ENCODE measurements around the gene RACGAP1. TPM values are rescaled to one million over a fixed set of nuclear protein-coding genes. Genes with fewer than 3 reads are reported as not detected.

The RACGAP1 gene
- total and polyA plus RNA-seq, 2 of the 8 experiments (the other 6 are each of a cell fraction or from before 2014, with no cell fraction given) = 18.0 to 66.3 TPM

- ChIA-PET CTCF (ENCODE audit: partially characterized antibody) (interaction anchor here (0.6 to 5.1 kb wide), 15 partner anchors 10 to 170 kb away, joined by 3 to 37 read pairs (median 3); partner anchors contain the start of genes AQP2 and BCDIN3D), POLR2A (ENCODE audit: partially characterized antibody) (interaction anchor here (0.8 to 1.5 kb wide), 2 partner anchors 145 to 298 kb away, joined by 3 to 5 read pairs; partner anchors contain the start of gene SMARCD1)
- DNase-seq (ENCODE audit: low read depth in 1 of 2, low spot score in 2 of 2) (no peak), FAIRE-seq (no peak)
- TF ChIP-seq CBX5 (IDR thresholded peaks at IDR 0.05; ENCODE audit: low read depth, low read length) (no peak), NANOG (IDR thresholded peaks at IDR 0.05; ENCODE audit: insufficient read depth, low read depth, low read length, poor library complexity, severe bottlenecking) (no peak), EZH2 (IDR thresholded peaks at IDR 0.05; ENCODE audit: low read depth, low read length, severe bottlenecking) (no peak), SUZ12 (IDR thresholded peaks at IDR 0.05; ENCODE audit: low read length) (no peak), RFX5 (IDR thresholded peaks at IDR 0.05; ENCODE audit: borderline replicate concordance, low read depth, low read length) (no peak)
- Histone ChIP-seq H3K23ac (ENCODE audit: insufficient read length) (no peak overlapping the region), H3K79me1 (ENCODE audit: low read depth, low read length) (no peaks in the 10 kb centered on the region), H2AFZ (ENCODE audit: low read length) (no peak overlapping the region), H3K36me3 (ENCODE audit: control insufficient read depth in 2 of 4, insufficient read depth in 4 of 4, low read length in 3 of 4) (no peaks in the 10 kb centered on the region), H2BK20ac (ENCODE audit: low read length) (no peak overlapping the region), H4K91ac (replicated peaks; ENCODE audit: insufficient read length, low read length) (no peak overlapping the region), H2BK15ac (ENCODE audit: low read length) (no peak overlapping the region), H2AK5ac (ENCODE audit: low read depth, low read length) (no peak overlapping the region), H3K27ac (ENCODE audit: low read depth, low read length) (no peak overlapping the region), H2BK120ac (replicated peaks; ENCODE audit: low read depth, low read length) (no peak overlapping the region), H2BK5ac (ENCODE audit: low read depth, low read length) (no peak overlapping the region), H2BK12ac (ENCODE audit: low read depth, low read length) (no peak overlapping the region), H3K4me3 (ENCODE audit: extremely low read depth in 1 of 4, insufficient read depth in 2 of 4, low read depth in 3 of 4, low read length in 4 of 4) (no peak overlapping the region), H3K9ac (replicated peaks in 1 of 4; ENCODE audit: extremely low read depth in 1 of 4, low read depth in 3 of 4, low read length in 3 of 4) (no peak overlapping the region), H3K79me2 (ENCODE audit: control insufficient read depth in 1 of 2, insufficient read depth in 2 of 2, low read length in 2 of 2) (no peaks in the 10 kb centered on the region), H3K4me2 (ENCODE audit: insufficient read depth in 1 of 2, low read depth in 2 of 2, low read length in 2 of 2) (no peak overlapping the region), H4K5ac (ENCODE audit: insufficient read length, low read depth, low read length) (no peak overlapping the region), H3K4ac (replicated peaks; ENCODE audit: insufficient read length, low read depth, low read length) (no peak overlapping the region), H3K18ac (ENCODE audit: extremely low read depth, low read length) (no peak overlapping the region), H4K8ac (ENCODE audit: extremely low read depth, insufficient read depth, low read length) (no peak overlapping the region), H3K23me2 (ENCODE audit: low read depth, low read length) (no peaks in the 10 kb centered on the region), H3K4me1 (replicated peaks in 1 of 4; ENCODE audit: control insufficient read depth in 3 of 4, insufficient read depth in 4 of 4, low read length in 3 of 4) (peaks cover 0 to 12% (median 2%) of the 10 kb centered on the region in 4 experiments; a peak in 3 of 7 replicates), H3K9me3 (ENCODE audit: insufficient read depth in 2 of 2, low read depth in 1 of 2, low read length in 1 of 2) (no peaks in the 10 kb centered on the region), H3K14ac (ENCODE audit: insufficient read length) (no peak overlapping the region), H4K20me1 (replicated peaks in 1 of 2; ENCODE audit: control insufficient read depth in 1 of 2, insufficient read depth in 2 of 2, low read length in 2 of 2) (peaks cover 0 to 1% of the 10 kb centered on the region in 2 experiments), H3K56ac (replicated peaks; ENCODE audit: insufficient read length, low read depth, low read length) (no peak overlapping the region), H3K27me3 (replicated peaks in 1 of 4; ENCODE audit: control insufficient read depth in 3 of 4, extremely low read depth in 1 of 4, insufficient read depth in 3 of 4, low read length in 3 of 4) (peaks cover 0 to 3% (median 0%) of the 10 kb centered on the region in 4 experiments; a peak in 1 of 7 replicates)
- WGBS, 2 experiments (ENCODE audit: extremely low coverage in 1 of 2, insufficient coverage in 1 of 2, insufficient read length in 1 of 2, insufficient replicate concordance in 2 of 2, low coverage in 1 of 2, low lambda C conversion rate in 2 of 2, missing lambda C conversion rate in 1 of 2) = 86% methylated on average over 1 of the region's 1 CpG; no CpG with 5 or more reads in 1 of the 2 experiments
These were observed 85.6 kb downstream of the RACGAP1 start for GRCh38 chr12:49939707-49940106.
